ENCODE data around the gene KMT5B.

DNA sequence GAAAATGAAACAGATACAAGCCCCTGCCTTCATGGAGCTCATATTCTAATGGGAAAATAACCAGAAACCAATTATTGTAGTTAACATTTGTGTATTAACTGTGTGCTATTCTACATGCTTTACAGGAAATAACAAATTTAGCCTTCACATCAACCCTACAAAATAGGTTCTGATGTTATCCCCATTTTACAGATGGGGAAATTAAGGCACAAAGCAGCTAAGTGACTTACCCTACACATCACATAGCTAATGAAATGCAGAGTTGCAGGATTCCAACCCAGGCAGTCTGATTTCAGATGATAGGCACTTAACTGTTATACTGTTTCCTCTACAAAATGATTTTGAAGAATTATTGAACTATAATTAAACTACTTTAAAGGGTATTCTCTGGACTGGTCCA lies 43.7 kb downstream of the KMT5B start:
- TF ChIP-seq POLR2A (IDR thresholded peaks at IDR 0.05), result no peak
- TF ChIP-seq, protein P1, sequence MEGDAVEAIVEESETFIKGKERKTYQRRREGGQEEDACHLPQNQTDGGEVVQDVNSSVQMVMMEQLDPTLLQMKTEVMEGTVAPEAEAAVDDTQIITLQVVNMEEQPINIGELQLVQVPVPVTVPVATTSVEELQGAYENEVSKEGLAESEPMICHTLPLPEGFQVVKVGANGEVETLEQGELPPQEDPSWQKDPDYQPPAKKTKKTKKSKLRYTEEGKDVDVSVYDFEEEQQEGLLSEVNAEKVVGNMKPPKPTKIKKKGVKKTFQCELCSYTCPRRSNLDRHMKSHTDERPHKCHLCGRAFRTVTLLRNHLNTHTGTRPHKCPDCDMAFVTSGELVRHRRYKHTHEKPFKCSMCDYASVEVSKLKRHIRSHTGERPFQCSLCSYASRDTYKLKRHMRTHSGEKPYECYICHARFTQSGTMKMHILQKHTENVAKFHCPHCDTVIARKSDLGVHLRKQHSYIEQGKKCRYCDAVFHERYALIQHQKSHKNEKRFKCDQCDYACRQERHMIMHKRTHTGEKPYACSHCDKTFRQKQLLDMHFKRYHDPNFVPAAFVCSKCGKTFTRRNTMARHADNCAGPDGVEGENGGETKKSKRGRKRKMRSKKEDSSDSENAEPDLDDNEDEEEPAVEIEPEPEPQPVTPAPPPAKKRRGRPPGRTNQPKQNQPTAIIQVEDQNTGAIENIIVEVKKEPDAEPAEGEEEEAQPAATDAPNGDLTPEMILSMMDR (IDR thresholded peaks at IDR 0.05), result no peak
